ENCODE data around the gene DCDC2C.

The DCDC2C gene

DNA sequence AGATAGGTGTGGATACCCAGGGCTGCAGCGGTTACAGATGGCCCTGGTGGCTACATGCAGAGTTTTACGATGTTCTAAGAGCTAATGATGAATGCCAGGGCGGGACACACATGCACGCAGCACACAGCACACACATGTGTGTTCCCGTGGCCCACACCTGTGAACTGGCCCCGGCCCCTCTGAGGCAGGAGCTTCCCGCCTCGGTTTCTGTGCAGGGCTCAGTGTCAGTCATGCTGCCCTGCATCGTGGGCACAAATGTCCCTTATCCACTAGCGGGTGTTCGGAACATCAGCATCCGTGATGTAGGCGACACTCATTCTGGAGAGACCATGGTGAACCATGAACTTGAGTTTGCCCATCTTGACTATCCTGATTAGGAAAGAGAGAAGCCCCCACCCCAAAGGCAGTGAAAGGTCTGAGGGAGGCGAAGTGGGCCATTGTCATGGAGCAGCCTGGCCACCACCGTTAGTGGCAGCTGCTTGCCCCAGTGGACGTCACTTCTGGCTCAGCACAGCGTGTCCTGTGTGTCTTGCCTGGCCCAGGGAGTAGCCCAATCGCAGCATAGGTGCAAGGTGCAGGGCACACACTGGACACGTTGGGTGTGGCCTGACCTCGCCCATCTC lies 43.8 kb downstream of the DCDC2C start:
- DNase-seq (ENCODE audit: low spot score), result no peak

DNA sequence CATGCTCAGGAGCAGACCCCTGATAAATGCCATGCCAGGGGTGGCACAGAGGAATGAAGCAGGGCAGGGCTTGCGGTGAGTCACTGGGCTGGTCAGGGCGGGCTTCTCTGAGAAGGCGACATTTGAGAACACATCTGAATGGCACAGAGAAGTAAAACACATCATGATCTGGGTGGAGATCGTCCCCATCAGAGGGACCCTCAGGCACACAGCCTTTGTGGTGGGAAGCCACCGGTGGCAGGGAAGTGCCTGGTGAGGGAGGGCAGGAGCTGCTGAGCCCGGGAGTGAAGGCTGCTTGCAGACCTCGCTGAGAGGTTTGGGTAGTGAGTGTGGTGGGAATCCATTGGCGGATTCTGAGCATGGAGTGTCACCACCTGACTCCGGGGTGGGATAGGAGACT lies 44.5 kb downstream of the DCDC2C start:
- no peak for DNase-seq (ENCODE audit: low spot score)

DNA sequence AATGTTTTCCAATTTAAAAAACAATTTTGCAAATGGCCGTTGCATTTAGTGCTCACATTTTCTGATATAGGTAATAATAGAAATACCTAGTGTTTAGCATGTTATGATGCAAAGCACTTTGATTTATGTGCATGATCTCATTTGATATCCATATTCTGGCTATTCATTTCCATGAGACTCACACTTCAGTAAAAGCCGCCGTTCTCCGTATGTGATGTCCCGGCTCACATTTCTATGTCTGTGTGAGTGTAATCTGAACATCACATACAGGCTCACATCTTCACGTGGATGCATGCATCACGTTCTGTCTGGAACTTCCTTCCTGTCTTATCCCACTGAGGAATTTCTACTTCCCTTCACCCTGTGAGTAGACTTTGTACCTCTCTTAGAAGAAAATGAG lies 45.8 kb downstream of the DCDC2C start:
- no peak for DNase-seq (ENCODE audit: low spot score)

DNA sequence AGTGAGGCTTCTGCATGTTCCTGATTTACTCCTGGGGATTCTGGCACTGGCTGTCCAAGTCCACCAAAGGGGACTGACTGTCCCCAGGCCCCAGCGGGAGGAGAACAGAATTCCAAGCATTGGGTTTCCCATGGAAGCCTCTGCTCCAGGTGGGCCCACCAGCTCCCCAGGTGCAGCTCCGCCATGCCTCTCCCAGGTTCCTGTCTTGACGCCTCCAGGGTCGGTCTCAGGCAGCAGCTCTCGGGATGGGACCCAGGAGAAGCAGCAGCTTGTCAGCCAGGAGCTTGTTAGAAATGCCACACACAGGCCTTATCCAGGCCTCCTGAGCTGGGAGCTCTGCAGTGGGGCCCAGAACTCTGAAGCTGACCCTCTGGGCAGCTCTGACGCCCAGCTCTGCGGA lies 47.9 kb downstream of the DCDC2C start:
- DNase-seq (ENCODE audit: low spot score), result no peak

DNA sequence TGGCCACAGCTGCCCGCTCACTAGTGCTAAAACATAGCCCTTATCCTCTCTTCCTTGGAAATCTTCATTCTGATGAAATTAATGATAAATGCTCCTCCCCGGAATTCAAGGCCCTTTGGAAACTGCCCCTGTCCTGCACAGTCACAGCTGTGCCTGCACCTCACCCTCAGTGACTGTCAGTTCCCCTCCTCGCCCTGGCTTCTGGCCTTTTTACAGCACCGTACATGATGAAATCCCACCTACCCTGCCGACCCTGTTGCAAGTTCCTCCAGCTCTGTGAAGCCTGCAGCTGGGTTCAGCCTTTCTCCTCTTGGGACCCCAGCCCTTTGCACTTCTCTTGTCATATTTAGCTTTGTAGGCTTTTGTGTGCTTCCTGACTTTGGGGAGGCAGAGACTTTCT lies 48.4 kb downstream of the DCDC2C start:
- no peak for DNase-seq (ENCODE audit: low spot score)

DNA sequence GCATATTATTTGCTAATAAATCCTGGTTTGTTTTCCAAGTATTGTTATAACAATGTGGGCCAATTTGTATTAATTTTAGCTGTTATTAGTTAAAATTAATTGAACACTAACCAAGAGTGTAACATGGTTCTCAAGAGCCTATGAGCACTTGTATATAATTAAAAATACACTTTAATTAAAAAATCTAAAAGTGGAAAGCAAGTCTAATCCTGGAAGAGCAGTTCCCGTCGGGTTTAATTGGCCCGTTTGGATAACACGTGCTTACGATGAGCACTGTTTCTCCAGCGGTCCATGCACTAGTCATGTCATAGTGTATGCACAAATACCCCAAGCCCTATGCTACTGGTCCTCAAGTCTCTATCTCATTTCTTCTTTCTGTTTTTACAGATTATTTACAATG lies 49.0 kb downstream of the DCDC2C start:
- DNase-seq (ENCODE audit: low spot score), result no peak

DNA sequence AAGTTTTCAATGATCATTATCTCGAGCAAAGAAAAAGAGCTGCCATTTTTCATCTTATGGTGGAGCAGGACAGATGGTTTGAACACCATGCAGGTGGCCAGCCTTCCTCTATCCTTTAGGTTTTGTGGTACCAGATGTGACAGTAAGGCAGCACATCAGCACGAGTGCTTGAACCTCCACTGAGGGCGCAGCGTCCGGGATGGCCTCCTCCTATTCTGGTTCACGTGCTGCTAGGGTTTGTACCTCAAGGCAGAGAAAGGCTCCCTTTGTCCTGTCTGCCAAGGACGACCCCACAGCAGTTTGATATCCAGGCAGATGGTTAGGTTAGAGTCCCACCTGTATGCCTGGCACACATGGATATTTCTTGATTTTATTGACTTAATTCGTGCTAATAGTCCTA lies 50.2 kb downstream of the DCDC2C start:
- DNase-seq (ENCODE audit: low spot score), result no peak

DNA sequence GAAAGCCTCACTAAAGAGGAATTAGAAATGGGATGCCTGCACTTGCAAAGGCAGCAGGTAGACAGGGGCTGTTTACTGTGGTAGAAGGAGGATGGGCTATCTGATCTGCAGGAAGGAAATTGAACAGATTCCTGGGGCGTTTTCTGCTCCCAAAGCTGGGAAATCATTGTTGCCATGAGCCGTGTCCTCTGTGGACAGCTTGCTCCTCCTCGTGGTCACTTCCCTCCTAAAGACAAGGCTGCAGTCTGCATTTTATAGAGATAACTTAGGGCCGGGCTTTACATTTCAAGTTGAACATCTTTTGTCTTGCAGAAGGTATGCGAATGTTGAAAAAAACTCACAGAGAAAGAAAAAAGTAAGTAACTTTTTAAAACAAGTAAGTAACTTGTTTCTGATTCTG lies 50.9 kb downstream of the DCDC2C start:
- DNase-seq (ENCODE audit: low spot score), result no peak

DNA sequence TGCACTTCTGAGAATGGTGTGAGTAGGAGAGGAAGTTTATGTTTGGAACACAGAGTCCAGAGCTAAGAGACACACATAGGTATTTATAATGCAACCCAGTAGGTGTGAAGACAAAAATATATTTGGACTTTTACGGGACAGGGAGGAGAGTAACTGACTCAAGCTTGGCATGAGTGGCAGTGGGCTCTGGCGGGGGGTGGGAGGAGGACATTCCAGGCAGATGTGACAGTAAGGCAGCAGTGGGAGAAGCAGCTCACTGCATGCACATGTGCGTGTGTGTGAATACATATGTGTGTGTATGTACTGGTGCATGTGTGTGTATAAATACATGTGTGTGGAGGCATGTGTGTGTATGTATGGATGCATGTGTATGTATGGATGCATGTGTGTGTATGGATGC lies 51.4 kb downstream of the DCDC2C start:
- no peak for DNase-seq (ENCODE audit: low spot score)

DNA sequence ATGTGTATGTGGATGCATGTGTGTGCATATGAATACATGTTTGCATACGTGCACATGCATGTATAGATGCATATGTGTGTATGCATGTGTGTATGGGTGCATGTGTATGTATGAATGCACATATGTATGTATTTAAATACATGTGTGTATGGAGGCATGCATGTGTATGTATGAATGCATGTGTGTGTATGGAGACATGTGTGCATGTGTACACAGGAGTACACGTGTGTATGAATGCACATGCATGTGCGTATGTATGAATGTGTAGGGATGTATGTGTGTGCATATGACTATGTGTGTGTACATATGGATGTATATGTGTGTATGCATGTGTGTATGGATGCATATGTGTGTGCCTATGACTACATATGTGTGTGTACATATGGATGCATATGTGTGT lies 51.9 kb downstream of the DCDC2C start:
- no peak for DNase-seq (ENCODE audit: low spot score)

DNA sequence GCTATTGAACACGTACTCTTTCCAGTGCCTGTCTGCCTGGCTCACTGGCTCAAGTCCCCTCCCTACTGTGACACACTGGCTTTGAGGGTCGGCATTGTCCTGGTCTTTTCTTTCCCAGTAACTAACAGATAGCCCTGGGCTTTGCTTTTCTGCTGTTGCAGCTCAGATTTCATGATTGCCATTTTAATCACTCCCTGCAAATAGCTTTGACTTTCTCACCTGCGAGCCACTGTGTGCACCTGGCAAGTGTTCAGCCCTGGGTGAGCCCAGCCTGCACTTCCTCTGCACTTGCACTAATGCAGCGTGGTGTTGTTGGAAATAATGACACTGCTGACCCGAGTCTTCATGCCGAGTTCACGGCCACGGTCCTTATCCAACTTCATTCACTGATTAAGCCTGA lies 52.9 kb downstream of the DCDC2C start:
- no peak for DNase-seq (ENCODE audit: low spot score)

DNA sequence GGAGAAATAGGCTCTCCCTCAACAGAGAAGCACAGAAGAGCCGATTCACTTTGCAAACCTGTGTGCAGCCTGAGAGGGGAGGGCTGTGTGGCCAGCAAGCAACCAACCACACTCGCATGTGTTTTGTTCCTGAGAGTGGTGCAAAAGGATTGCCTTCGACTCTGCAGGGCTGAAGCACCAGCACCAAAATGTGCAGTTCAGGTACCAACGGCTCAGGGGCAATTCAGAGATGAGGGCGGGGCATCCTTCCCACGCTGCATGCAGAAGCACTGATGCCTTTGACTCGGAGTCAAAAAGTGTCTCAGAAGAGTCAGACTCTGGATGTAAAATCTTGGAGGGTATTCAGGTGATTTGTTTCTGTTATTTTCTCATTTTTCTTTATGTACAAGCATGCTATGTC lies 55.5 kb downstream of the DCDC2C start:
- no peak for DNase-seq (ENCODE audit: low spot score)

DNA sequence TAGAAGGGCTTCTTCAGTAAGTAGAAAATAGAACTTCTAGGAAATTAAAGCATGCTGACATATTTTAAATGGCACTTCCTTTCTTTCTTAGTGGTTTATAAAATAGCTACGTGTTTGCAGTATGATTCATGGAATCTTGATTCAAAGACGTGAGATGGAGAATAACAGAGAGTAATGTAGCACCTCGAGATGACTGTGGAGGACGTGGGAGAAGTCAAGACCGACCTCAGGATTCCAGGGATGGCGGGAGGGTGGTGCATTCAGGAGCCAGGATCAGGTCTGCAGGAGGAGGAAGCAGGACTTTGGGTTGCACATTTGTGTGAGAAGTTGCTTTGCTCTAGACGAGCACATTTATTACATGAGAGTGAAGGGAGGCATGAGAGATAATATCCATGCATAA lies 56.0 kb downstream of the DCDC2C start:
- DNase-seq (ENCODE audit: low spot score), result no peak

DNA sequence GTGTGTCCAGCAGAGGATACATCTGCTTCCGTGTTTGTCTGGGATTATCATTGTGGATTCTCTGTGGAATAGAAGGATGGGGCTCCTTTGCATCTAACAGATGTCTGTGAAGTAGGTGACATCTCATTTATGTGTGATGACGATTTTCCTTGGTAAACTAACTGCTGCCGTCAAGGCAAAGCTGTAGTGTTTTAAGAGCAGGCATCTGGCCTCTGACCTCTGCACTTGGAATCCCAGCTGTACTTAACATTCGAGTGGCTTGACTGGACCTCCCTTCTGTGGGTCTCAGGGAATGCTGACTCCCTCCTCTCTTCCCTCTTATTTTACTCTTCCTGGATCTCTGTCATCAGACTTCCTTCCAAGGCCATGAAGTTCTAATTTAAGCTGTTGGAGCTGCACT lies 56.4 kb downstream of the DCDC2C start:
- no peak for DNase-seq (ENCODE audit: low spot score)

DNA sequence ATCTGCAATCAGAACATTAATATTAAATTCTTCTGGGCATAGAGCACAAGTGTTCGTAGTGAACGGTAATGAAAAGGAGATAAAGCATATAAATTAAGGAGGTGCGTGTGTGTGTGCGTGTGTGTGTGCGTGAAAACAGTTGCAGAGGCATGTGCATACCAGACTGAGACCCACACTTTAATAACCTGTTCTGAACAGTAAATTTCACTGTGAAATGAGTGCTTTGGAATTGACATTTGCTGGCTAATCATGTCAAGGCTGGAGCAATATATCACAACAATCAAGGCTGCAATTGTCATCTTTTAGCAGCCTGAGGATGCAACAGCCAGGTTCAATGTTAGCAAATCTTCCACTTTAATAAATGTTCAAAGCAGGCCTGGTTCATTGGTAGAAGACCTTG lies 57.9 kb downstream of the DCDC2C start:
- no peak for DNase-seq (ENCODE audit: low spot score)

DNA sequence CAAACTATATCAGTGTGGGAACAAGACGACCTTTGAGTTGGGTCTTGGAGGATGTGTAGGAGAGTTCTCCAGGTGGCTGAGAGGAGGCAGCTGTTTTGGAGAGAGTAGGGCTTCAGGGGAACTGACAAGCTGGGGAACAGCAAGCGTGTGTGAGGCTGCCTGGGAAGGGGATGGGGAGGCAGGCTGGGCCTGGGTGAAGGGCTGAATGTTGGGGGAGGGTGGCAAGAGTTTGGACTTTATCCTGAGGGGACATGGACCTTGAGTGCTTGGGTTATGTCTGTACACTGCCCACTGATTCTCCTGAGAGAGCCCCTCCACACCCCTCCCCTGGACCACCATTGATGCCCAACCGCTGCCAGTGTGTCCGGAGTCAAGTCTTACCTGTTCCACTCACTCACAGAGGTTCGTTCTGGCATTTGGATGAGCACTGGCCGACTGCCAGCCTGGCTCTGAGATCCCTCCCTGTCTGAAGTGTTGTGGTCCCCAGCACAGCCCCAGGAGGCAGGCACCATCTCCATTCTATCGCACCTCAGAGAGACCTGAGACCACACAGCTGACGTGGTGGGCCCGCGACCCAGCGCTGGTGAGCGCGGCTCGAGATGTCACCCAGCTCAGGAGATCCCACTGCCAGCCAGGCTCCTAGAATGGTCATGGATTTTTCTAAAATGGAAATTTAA lies 59.5 kb downstream of the DCDC2C start:
- no peak for DNase-seq (ENCODE audit: low spot score)

DNA sequence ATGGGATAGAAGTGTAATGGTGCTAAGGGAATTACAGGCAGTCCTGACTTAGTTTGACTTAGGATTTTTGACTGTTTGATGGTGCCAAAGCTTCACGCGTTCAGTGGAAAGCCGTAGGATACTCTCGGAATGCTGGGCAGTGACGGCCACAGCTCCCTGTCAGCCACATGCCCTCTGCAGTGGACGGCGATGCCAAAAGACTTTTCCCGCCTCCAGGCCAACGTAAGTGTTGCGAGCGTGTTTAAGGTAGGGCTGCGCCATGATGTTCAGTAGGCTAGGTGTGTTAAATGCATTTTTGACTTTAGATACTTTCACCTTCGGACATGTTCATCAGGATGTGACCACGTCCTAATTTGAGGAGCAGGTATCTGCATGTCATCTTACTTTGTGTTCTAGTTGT lies 63.4 kb downstream of the DCDC2C start:
- no peak for DNase-seq (ENCODE audit: low spot score)

DNA sequence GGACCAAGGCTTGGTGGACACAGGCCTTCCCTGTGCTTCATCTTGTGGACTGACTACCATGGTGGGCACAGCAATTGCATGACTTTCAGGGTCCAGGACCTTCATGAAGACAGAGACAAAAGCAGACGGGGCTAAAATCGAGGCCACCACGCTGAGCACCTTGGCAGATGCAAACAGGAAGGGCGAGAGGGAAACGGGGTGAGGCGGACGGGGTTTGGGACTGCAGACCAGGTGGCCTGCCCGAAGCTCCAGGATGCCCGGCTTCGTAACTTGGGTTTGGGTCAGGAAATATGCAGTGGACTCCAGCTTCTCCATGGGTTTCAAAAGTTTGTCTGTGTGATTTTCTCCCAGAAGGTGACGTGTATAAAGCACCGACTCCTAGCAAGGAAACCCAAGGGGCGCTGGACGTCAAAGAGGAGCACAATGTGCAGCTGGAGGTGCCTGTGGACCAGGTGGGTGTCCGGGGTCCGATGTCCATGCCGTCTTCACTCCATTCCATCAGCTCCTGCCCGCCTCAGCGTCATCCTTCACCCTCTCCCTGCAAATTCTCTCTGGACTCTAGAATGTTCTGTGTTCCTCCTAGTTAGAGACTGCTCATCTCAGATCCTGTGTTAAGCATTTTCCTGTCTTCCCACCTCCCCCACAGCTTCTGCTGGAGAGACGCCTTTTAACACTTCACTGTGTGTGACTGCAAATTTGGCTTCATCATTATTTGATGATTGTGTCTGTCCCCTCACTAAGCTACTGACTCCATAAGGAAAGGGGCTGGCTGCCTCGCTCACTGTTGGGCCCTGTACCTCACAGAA lies 65.8 kb downstream of the DCDC2C start:
- no peak for DNase-seq (ENCODE audit: low spot score)

DNA sequence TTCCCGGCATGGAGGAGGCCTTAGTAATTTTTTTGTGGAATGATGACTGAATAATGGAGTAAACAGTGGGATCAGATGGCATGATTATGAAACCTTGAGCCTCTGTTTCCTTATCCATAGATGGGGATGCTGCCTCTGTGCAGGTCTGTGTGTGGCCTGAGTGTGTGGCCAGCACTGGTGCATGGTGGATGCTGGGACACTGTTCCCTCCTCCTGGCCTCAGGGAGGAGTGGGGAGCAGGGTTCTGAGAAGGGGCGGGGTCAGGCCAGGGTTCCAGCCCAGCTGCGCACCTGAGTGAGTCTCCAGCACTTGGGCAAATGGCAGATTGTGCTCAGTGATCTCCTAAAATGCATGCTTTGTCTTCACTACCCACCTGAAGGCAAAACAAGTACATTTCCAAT lies 66.4 kb downstream of the DCDC2C start:
- no peak for DNase-seq (ENCODE audit: low spot score)

DNA sequence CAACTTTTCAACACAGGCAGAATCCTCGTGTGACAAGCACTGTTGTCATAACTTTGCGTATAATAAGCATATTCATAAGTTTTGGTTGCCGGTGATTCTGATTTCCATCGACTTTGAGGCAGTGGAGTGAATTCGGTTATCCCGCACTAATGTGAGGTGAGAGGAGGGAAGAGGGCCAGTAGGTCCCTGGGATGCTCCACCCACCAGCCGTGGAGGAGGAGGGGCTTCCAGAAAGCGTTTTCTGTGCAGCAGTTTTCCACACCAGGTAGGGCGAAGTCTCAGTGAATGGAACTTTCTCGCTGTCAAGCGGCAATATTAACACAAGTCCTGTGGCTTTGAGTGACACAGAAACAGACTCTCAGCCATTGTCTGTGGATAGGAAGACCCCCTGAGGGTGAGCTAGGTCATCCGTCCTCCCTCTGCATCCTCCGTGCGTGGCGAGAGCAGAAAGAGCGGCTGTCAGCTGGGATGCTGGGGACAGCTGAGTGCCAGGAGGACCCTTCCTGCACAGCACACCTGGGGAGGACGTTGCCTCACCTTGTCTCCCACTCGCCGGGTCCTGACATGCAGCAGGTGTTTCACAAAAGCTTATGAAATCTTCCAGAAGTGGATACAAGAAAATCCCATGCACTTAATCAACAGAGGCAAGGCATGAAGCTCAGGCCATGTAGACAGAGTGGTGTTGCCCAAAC lies 67.5 kb downstream of the DCDC2C start:
- DNase-seq (ENCODE audit: low spot score), result no peak

DNA sequence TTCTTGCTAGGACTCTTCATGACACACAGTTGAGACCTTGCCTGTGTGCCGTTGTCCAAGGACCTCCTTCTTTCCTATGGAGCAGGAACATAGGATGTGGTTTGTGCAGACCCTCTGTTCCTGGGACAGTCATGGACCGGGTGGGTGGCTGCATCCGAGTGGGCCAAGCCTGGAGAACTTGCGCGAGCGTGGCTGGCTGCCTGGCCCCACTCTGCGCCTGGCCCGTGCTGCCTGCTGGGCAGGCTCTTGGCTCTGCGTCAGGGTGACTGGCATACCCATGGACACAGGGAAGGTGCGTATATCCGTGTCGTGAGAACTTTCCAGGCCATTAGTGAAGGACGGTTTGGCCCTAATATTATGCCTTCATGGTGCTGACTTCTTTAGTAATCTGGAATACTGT lies 68.2 kb downstream of the DCDC2C start:
- DNase-seq (ENCODE audit: low spot score), result no peak

DNA sequence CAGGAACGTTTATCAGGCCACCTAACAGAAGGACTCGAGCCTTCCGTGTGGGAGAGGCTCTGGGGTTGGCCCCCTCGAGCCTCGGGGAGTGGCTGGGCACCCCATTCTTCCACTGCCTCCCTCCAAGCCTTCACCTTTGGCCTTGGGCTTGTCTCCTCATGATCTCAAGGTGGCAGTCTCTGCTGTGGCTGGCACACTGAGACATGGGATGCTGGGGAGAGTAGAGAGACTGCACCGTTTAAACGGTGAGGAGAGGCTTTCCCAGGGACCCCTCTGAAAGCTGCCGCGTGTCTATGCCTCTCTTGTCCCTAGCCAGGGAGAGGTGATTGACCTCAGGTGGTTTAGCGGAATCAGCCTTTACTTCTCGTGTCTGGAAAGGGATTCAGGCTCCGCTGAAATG lies 71.0 kb downstream of the DCDC2C start:
- no peak for DNase-seq (ENCODE audit: low spot score)

DNA sequence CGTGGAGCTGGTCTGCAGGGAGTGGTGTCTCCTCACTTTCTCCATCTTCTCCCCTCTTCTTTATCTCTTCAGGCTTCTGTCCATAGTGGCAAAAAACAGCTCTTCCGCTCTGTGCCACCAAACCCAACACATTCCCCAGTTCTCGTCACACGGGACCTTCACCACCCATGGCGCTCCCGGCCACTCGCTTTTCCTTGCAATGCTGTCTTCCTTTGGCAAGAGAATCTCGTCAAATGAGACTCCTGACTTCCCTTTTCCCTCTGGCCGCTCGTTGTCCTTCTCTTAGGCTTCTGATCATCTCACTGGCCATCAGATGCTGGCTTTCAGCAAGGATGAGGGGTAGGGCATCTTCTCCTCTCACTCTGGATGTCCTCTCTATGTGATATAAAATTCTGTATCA lies 72.9 kb downstream of the DCDC2C start:
- DNase-seq (ENCODE audit: low spot score), result no peak

All from hematopoietic multipotent progenitor cell treated with erythropoietin and hydrocortisone succinate and interleukin-3 and kit ligand, for 17 days (in vitro differentiated cells).